B cell (primary cell): ENCODE data around the gene PRSS23. TPM values are rescaled to one million over a fixed set of nuclear protein-coding genes. Genes with fewer than 3 reads are reported as not detected.
A peak's percentile ranks its signal among the peaks of the same experiment; 100 is the strongest.

Experiments used
- ATAC-seq: fragments of 200-7000 bp; cut with Tn5 transposase; one replicate; pipeline ENCODE4 v1.10.0; 2021; ENCODE audit warnings: low read depth, mild to moderate bottlenecking, moderate number of reproducible peaks, moderate library complexity
- CTCF ChIA-PET: fragments of 350-600 bp; sonication (Branson Sonifier 250); formaldehyde crosslinking; loops from one replicate; lab custom pipeline; 2021; ENCODE audit warnings: antibody characterized with exemption, inconsistent platforms; lab: Charles Lee
- POLR2A ChIA-PET: fragments of 350-600 bp; sonication (Branson Sonifier 250); formaldehyde crosslinking; loops from one replicate; lab custom pipeline; 2021; ENCODE audit warnings: antibody characterized with exemption; lab: Charles Lee
- DNase-seq: peaks from one replicate; pipeline ENCODE4 v3.0.0; 2013
- H2AFZ ChIP-seq: 2 replicates; pipeline ENCODE4 v1.6.1; 2012; ENCODE audit warnings: mild to moderate bottlenecking, low read depth, low read length; ENCODE audit not compliant: insufficient read depth, poor library complexity, severe bottlenecking
- H3K27ac ChIP-seq, 2 donors: 1 replicate in 1 of 2; 2 replicates in 1 of 2; pipeline ENCODE4 v1.5.1; 2012 to 2013; ENCODE audit warnings: low read length in 2 of 2, mild to moderate bottlenecking in 2 of 2, moderate library complexity in 1 of 2
- H3K27me3 ChIP-seq, 4 experiments: fragments of 200-600 bp in 1 of 4; sonication (generic) in 1 of 4; replicated peaks in 1 of 4; 1 replicate in 2 of 4; 2 replicates in 2 of 4; pipeline versions ENCODE4 v1.6.1 to v1.7.0; 2013 to 2016; ENCODE audit warnings: low read length in 3 of 4, mild to moderate bottlenecking in 2 of 4, mixed read lengths in 1 of 4, moderate library complexity in 1 of 4; ENCODE audit not compliant: insufficient read depth in 4 of 4, control insufficient read depth in 3 of 4; ENCODE audit errors: control extremely low read depth in 1 of 4
- H3K36me3 ChIP-seq, 2 experiments: replicated peaks in 1 of 2; 1 replicate in 1 of 2; 2 replicates in 1 of 2; pipeline versions ENCODE4 v1.6.1 to v1.7.1; 2013; ENCODE audit warnings: low read length in 1 of 2; ENCODE audit not compliant: insufficient read depth in 2 of 2, control insufficient read depth in 1 of 2; ENCODE audit errors: control extremely low read depth in 1 of 2, extremely low read depth in 1 of 2
- H3K4me1 ChIP-seq, 2 donors: fragments of 200-600 bp in 1 of 2; sonication (generic) in 1 of 2; 1 replicate in 1 of 2; 2 replicates in 1 of 2; pipeline versions ENCODE4 v1.5.1 to v1.6.1; 2013 to 2017; ENCODE audit warnings: low read length in 2 of 2; ENCODE audit not compliant: control insufficient read depth in 2 of 2, insufficient read depth in 2 of 2
- H3K4me2 ChIP-seq: replicated peaks from 2 replicates; pipeline ENCODE3; 2012; ENCODE audit warnings: mild to moderate bottlenecking, low read depth, low read length; ENCODE audit not compliant: poor library complexity, severe bottlenecking
- H3K4me3 ChIP-seq, 5 experiments: fragments of 200-600 bp in 1 of 5; sonication (generic) in 1 of 5; 1 replicate in 3 of 5; 2 replicates in 2 of 5; pipeline versions ENCODE4 v1.5.1 to v1.7.0; 2011 to 2016; ENCODE audit warnings: low read length in 4 of 5, mild to moderate bottlenecking in 4 of 5, low read depth in 2 of 5, control low read depth in 1 of 5, moderate library complexity in 1 of 5; ENCODE audit not compliant: insufficient read depth in 1 of 5; ENCODE audit errors: control extremely low read depth in 1 of 5, extremely low read depth in 1 of 5
- H3K79me2 ChIP-seq: fragments of 200-600 bp; sonication (generic); one replicate; pipeline ENCODE4 v1.6.0; 2016; ENCODE audit warnings: low read length; ENCODE audit not compliant: control insufficient read depth, insufficient read depth
- H3K9ac ChIP-seq: fragments of 200-600 bp; sonication (generic); 2 replicates; pipeline ENCODE4 v1.6.1; 2017; ENCODE audit warnings: mild to moderate bottlenecking, low read length, moderate library complexity
- H3K9me3 ChIP-seq, 3 donors: one replicate each; pipeline versions ENCODE4 v1.6.1 to v1.7.1; 2013; ENCODE audit warnings: low read length in 2 of 3; ENCODE audit not compliant: control insufficient read depth in 2 of 3, insufficient read depth in 1 of 3; ENCODE audit errors: control extremely low read depth in 1 of 3
- H4K20me1 ChIP-seq: 2 replicates; pipeline ENCODE4 v1.6.0; 2012; ENCODE audit warnings: mild to moderate bottlenecking, low read length; ENCODE audit not compliant: insufficient read depth, control insufficient read depth, poor library complexity, severe bottlenecking
- H3K27ac Mint-ChIP-seq: one replicate; pipeline ENCODE4 v1.8.0; 2021; ENCODE audit warnings: mixed read lengths
- H3K27me3 Mint-ChIP-seq: one replicate; pipeline ENCODE4 v1.8.0; 2021; ENCODE audit warnings: mixed read lengths
- H3K4me1 Mint-ChIP-seq: one replicate; pipeline ENCODE4 v1.8.0; 2021; ENCODE audit warnings: mixed read lengths
- H3K4me3 Mint-ChIP-seq: one replicate; pipeline ENCODE4 v1.8.0; 2021; ENCODE audit warnings: mixed read lengths
- H3K9me3 Mint-ChIP-seq: one replicate; pipeline ENCODE4 v1.8.0; 2022; ENCODE audit warnings: mixed read lengths; ENCODE audit not compliant: insufficient read depth
- EZH2 ChIP-seq: IDR thresholded peaks from 2 replicates; pipeline ENCODE4 v1.6.1; 2012; ENCODE audit warnings: borderline replicate concordance, low read depth, mild to moderate bottlenecking, moderate library complexity, low read length; ENCODE audit not compliant: insufficient read depth, poor library complexity, severe bottlenecking
- WGBS: methylation state at CpG from one replicate; pipeline ENCODE4 v1.1.5; 2013; ENCODE audit warnings: missing lambda C conversion rate; ENCODE audit not compliant: insufficient coverage; 5-methylcytosine and 5-hydroxymethylcytosine counted together
- intact Hi-C: fragments of 100-400 bp; cut with micrococcal nuclease; formaldehyde crosslinking; loops from one replicate; pipeline ENCODE4 v1.10.0; 2022
- polyA plus RNA-seq: library from polyadenylated mRNA; depleted of rRNA; stranded (reverse); fragments of >200 nt; gene quantifications from 2 replicates; pipeline ENCODE4 v1.2.3, GENCODE V29; 2012
- total RNA-seq, 2 donors: library from RNA; stranded (reverse); fragments of 120-200 nt in 1 of 2; gene quantifications; 1 replicate in 1 of 2; 2 replicates in 1 of 2; pipeline versions ENCODE4 v1.2.3 to v1.2.4, GENCODE V29; 2013 to 2022
- TF ChIP-seq, protein P1 (sequence below): fragments of 200-600 bp; IDR thresholded peaks from one replicate; pipeline ENCODE4 v1.8.0; 2022; ENCODE audit warnings: antibody characterized with exemption, mild to moderate bottlenecking

PRSS23 gene
- total and polyA plus RNA-seq, 2 donors (not counting 1 experiment from before 2014, with no cell fraction given), result 0.03 TPM; not detected in 1

DNA sequence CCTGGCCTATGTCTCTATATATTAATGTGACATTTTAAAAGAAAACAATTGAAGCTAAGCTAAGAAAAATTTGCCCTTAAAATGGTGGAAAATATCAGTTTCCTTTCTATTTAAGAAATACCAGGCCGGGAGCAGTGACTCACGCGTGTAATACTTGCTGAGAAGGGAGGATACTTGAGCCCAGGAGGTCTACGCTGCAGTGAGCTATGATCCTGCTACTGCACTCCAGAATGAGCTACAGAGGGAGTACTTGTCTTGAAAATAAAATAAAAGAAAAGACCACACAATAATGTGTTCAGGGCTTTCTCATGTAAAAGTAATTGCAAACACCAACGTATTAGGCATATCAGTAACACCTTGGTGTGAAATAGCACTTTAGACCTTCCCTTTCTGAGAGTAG, 1.4 kb upstream of the PRSS23 start:
- Histone ChIP-seq H3K9me3 (no peaks in the 10 kb centered on the region), H4K20me1 (no peaks in the 10 kb centered on the region), H3K9ac (no peak overlapping the region), H3K4me3 (no peak overlapping the region), H3K4me2 (no peak overlapping the region), H3K4me1 (peaks cover 8% of the 10 kb centered on the region in 2 donors), H3K36me3 (no peaks in the 10 kb centered on the region), H3K27me3 (peaks cover 0 to 27% (median 14%) of the 10 kb centered on the region in 4 experiments), H3K27ac (no peak overlapping the region), H3K79me2 (no peaks in the 10 kb centered on the region), H2AFZ (no peak overlapping the region)
- TF ChIP-seq EZH2, result no peak
- TF ChIP-seq, protein P1, sequence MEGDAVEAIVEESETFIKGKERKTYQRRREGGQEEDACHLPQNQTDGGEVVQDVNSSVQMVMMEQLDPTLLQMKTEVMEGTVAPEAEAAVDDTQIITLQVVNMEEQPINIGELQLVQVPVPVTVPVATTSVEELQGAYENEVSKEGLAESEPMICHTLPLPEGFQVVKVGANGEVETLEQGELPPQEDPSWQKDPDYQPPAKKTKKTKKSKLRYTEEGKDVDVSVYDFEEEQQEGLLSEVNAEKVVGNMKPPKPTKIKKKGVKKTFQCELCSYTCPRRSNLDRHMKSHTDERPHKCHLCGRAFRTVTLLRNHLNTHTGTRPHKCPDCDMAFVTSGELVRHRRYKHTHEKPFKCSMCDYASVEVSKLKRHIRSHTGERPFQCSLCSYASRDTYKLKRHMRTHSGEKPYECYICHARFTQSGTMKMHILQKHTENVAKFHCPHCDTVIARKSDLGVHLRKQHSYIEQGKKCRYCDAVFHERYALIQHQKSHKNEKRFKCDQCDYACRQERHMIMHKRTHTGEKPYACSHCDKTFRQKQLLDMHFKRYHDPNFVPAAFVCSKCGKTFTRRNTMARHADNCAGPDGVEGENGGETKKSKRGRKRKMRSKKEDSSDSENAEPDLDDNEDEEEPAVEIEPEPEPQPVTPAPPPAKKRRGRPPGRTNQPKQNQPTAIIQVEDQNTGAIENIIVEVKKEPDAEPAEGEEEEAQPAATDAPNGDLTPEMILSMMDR, result no peak
- Mint-ChIP-seq H3K9me3 (no peaks in the 10 kb centered on the region), H3K27me3 (peaks cover 55% of the 10 kb centered on the region), H3K4me3 (peak overlapping the region; percentile 23), H3K27ac (no peak overlapping the region), H3K4me1 (peaks cover 12% of the 10 kb centered on the region)
- POLR2A ChIA-PET, result no interaction called here
- 80% methylated on average over 1 of the region's 5 CpGs for WGBS
- CTCF ChIA-PET, result interaction anchor here (0.7 to 1.5 kb wide), 2 partner anchors 14 to 17 kb away, joined by 3 to 4 read pairs; no protein-coding TSS in a partner anchor
- intact Hi-C loops, result no loop called here
- ATAC-seq, result no peak
- no peak for DNase-seq

DNA sequence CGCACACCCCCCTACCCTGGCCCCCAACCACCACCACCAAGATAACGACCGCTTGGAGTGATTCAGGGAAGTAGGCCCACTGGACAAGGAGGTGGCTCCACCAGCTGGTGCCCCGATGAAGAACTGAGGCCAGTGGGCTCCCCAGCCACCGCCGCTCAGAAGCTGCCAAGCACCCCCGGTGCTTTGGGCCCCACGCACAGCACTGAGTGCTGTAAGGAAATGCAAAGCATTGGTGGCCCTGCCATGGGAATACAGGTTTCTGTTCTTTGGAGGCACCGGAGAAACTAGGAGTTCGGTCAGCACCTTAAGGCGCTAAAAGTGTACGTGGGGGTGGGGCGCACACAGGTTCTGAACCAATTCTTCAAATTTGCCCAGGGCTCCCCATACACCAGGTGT, 664 bp upstream of the PRSS23 start:
- Histone ChIP-seq H3K9ac (no peak overlapping the region), H3K27ac (no peak overlapping the region), H3K79me2 (no peaks in the 10 kb centered on the region), H3K27me3 (peaks cover 0 to 27% (median 14%) of the 10 kb centered on the region in 4 experiments), H3K4me3 (no peak overlapping the region), H3K4me1 (peaks cover 8% of the 10 kb centered on the region in 2 donors), H2AFZ (no peak overlapping the region), H3K9me3 (no peaks in the 10 kb centered on the region), H3K4me2 (peak overlapping the region; percentile 64), H4K20me1 (no peaks in the 10 kb centered on the region), H3K36me3 (no peaks in the 10 kb centered on the region)
- intact Hi-C loops, result no loop called here
- ATAC-seq, result no peak
- Mint-ChIP-seq H3K4me3 (peak overlapping the region; percentile 46), H3K27me3 (peaks cover 58% of the 10 kb centered on the region), H3K9me3 (no peaks in the 10 kb centered on the region), H3K4me1 (peaks cover 12% of the 10 kb centered on the region), H3K27ac (no peak overlapping the region)
- DNase-seq, result no peak
- POLR2A ChIA-PET, result no interaction called here
- WGBS, result 74% methylated on average over 11 of the region's 13 CpGs
- TF ChIP-seq, protein P1, result no peak
- TF ChIP-seq EZH2, result no peak
- CTCF ChIA-PET, result interaction anchor here (0.7 kb wide), 1 partner anchor 13 kb away, joined by 3 read pairs; no protein-coding TSS in a partner anchor
